GM10266 (cell line): ENCODE data around the gene CACTIN.

Experiments
- DNase-seq: peaks from one replicate; pipeline ENCODE4 v3.0.0; 2012; ENCODE audit errors: extremely low spot score
- TF ChIP-seq, protein P1 (sequence below): IDR thresholded peaks from 2 replicates; pipeline ENCODE4 v1.5.1; 2012; ENCODE audit warnings: mild to moderate bottlenecking, low read depth; ENCODE audit not compliant: control insufficient read depth, insufficient read depth; ENCODE audit errors: missing control alignments

CACTIN gene

DNA sequence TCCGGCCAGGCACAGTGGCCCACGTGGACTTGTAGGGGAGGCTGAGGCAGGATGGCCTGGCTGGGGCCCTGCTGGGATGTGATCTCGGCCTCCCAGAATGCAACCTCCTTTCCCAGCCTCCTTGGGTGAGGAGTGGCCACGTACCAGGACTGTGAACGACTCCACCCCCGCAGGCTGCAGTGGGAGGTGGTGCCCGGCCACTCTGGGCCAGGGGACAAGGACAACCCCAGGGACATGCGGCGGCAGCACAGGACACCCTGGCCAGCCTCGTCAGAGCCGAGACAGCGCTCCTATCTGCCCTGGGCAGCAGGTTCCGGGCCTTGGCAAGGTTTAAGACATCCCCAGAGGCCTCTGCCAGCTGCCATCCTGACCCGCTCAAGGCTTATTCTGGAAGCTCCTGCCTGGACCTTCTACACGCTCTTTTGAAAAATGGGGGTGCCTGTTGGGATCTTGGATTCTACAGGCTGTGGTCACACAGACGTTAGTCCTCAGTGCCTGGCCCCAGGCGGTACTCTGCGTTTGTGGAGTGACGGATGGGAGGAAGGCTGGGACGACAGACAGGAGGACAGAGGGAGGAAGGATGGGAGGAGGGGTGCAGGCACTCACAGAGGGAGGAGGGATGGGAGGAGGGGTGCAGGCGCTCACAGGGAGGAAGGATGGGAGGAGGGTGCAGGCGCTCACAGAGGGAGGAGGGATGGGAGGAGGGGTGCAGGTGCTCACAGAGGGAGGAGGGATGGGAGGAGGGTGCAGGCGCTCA, 19.9 kb upstream of the CACTIN start:
- TF ChIP-seq, protein P1, sequence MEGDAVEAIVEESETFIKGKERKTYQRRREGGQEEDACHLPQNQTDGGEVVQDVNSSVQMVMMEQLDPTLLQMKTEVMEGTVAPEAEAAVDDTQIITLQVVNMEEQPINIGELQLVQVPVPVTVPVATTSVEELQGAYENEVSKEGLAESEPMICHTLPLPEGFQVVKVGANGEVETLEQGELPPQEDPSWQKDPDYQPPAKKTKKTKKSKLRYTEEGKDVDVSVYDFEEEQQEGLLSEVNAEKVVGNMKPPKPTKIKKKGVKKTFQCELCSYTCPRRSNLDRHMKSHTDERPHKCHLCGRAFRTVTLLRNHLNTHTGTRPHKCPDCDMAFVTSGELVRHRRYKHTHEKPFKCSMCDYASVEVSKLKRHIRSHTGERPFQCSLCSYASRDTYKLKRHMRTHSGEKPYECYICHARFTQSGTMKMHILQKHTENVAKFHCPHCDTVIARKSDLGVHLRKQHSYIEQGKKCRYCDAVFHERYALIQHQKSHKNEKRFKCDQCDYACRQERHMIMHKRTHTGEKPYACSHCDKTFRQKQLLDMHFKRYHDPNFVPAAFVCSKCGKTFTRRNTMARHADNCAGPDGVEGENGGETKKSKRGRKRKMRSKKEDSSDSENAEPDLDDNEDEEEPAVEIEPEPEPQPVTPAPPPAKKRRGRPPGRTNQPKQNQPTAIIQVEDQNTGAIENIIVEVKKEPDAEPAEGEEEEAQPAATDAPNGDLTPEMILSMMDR: no peak
- no peak for DNase-seq

DNA sequence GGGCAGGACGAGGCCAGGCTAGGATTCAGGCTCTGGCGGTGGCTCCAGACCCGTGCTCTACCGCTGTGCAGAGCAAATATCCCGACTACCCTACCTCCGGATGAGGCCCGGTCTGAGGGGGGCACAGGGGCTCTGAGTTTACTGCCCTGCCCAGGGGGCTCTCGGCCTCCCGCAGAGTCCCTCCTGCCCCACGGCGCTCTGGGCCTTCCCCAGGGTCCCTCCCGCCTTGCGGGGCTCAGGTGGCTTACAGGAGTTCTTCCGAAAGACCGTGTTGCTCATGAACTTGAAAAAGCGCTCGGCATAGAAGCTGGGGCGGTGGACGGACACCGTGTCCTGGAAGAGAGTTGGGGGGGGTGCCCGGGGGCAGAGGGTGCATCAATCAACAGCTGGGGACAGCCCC, 19.1 kb upstream of the CACTIN start:
- TF ChIP-seq, protein P1: no peak
- DNase-seq: no peak

DNA sequence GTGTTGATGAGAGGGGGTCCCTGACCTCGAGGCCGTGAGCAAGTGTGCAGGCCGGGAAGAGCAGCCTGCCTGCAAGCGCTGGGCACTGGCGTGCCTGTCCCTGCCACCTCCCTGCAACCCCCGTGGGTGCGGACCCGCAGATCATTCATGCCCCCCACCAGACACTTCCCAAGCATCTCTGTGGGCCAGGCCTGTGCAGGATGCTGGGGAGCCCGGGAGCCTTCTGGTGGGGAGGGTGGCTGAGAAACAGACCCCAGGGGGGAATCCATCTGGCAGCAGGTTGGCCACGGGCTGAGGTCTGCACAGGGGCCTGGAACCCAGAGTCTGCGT, 18.4 kb upstream of the CACTIN start:
- DNase-seq: no peak

DNA sequence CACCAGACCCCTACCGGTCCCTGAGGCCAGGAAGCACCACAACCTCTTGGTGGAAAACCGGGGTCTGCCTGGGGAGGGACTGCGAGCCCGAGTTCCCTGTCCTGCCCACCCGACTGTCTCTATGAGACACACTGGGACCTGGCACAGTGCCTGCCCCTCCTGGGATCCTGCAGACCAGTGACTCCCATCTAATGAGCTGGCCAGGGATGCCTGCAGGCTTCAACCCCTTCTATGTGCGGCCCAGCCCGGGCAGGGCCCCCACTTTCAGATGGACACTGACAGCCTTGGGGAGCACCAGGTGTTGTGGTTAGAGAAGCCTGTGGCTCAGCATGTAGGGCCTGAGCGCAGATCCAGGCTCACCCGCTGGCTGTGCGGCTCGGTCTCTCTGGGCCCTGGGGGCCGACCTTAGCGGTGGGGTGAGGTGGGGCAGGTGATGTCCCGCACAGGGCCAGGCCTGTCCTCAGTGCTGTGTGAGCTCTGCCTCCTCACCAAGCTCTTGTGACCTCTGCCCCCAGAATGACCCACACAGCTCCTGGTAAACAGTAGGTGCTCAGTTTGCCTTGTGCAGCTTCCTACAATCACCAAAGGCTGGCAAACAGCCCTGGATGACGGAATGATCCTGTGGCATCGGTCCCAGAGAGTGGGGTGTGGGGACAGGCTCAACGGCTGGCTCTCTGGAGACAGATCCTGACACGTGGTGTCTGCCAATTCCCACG, 17.9 kb upstream of the CACTIN start:
- TF ChIP-seq, protein P1: no peak
- DNase-seq: no peak

More for the DNA sequence above, 18.4 kb upstream of the CACTIN start:
- TF ChIP-seq, protein P1: no peak

DNA sequence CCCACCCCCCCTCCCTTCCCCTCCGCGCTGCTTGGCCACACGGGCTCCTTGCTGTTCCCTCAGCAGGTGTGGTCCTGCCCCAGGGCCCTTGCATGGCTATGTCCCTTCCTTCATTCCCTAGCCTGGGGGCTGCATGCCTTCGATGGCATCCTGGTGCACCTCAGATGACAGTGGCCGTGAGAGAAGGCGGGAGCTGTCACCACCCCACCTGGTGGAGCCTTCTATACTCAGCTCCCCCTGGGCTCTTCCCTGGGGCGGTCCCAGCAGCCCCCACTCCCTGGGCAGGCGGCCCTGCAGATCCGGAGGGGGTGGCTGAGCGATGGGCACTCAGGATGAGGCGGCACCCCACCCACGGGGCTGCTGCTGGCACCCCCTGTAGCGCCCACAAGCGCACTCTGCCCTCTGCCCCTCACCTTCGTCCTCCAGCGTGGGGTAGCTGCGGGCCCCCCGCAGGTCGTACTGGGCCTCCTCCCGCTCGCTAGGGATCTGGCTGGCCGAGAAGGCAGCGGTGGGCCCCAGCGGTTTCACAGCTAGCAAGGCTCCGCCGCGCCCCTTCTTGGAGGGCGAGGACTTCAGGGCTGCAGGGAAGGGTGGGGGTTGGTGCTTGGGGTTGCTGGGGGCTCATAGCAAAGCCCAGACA, 17.2 kb upstream of the CACTIN start:
- DNase-seq: no peak
- TF ChIP-seq, protein P1: no peak

DNA sequence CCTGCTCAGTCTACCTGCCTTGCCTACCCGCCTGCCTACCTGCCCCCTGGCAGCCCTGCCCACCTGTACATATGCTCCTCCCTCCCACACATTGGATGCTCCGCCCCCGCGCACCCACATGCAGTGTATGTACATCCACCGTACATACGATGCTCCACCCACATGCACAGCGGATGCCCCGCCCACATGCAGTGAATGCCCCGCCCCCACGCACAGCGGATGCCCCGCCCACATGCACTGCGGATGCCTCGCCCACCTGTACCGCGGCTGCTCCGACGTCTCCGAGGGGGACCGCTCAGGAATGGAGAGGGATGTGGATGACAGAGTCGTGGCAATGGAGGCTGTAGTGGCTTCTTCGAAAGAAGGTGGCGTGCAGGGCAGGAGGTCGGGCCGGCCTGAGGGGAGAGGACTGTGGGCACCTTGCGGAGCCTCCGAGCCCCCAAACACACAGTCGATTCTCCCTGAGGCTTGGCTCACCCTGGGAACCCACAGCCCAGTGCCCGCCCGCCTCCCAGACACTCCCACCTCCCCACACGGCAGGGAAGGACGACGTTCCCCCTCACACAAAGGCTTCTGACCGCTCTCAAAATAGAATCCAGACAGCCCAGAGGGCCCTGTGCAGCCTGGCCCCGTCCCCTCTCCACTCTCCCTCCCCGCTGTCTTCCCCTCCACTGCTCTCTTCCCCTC, 16.5 kb upstream of the CACTIN start:
- DNase-seq: no peak
- TF ChIP-seq, protein P1: no peak
